SK-N-DZ (cell line): ENCODE results near the gene RPLP1. TPM values are rescaled to one million over a fixed set of nuclear protein-coding genes. Genes with fewer than 3 reads are reported as not detected.

Source experiments
- DNase-seq: peaks from one replicate; pipeline ENCODE4 v3.0.0-alpha.2; 2015; ENCODE audit warnings: low spot score
- polyA plus RNA-seq, 2 experiments: library from polyadenylated mRNA; depleted of rRNA; stranded (reverse); fragments of >200 nt; gene quantifications; 2 replicates each; pipeline ENCODE4 v1.2.3, GENCODE V29; 2014

The RPLP1 gene
- 308 and 321 TPM in 2 replicates for polyA plus RNA-seq (2014; cell fraction: cytosol; rRNA removed)
- polyA plus RNA-seq (2014; cell fraction: nucleus; rRNA removed), result 179 and 197 TPM in 2 replicates

DNA sequence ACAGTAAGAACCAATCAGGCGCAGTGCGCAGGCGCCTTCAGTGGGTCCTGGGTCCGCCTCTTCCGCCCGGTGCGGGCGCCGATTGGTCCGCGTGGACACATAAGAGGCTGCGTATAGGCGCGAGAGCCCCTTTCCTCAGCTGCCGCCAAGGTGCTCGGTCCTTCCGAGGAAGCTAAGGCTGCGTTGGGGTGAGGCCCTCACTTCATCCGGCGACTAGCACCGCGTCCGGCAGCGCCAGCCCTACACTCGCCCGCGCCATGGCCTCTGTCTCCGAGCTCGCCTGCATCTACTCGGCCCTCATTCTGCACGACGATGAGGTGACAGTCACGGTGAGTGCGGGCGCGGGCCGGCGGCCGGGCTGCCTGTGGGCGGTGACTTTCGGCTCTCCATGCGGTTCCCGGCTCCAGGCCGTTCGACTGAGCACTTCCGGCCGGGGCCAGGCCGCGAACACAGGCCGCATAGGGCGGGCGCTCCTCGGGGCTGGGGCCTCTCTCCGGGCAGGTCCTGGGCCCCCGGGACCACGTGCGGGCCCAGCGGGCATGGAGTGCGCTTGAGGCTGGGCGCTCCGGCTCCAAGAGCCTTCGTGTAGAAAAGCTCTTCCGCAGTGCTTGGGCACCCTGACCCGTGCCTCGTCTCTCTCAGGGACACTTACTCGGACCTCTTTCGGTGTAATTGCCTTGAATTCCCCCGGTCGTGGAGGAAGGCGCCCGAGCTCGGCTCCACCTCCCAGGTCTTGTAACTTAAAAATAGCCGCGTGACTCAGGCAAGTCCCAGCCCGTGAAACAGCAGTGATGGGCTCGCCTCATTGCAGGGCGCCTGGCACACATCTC is at the start of gene RPLP1:
RPLP1 (plus strand) TSS at position 127 of the 830 bp plus-strand sequence; CDS start at position 258, 131 bp downstream.
- DNase-seq, result peak; percentile 95

DNA sequence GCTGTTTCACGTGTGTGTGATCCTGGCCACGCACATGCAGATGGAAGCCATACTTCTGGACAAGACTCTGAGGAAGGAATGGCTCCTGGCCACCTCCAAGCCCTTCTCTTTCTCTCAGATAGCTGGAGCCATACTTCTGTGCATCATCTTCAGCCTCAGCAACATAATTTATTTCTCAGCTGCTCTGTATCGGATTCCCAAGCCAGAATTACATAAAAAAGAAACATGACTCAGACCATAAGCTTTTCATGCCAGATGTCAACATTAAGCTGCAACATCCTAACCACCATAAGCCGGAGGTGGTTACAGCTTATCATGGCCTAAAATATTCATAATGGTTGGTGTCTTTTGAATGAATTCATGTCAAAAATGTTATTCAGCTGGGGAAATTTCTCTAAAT is 49.0 kb upstream of the RPLP1 start:
- DNase-seq, result no peak

DNA sequence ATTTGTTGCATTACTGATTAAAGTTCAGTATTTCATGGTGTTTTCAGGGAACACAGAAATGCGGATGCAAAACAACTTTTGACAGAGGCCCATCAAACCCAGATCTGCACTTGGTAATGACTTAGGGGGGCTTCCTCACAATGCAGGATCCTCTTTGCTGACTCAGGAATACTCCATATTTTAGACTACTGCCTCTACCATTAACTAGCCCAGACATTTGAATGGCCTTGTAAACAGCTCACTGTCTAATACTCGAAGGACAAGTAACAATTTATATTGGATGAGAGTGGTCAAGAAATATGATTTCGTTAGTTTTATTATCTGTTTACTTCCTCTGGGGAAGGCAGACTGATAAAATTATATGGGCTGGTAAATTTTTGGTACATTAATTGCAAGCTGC is 47.5 kb upstream of the RPLP1 start:
- DNase-seq, result no peak

DNA sequence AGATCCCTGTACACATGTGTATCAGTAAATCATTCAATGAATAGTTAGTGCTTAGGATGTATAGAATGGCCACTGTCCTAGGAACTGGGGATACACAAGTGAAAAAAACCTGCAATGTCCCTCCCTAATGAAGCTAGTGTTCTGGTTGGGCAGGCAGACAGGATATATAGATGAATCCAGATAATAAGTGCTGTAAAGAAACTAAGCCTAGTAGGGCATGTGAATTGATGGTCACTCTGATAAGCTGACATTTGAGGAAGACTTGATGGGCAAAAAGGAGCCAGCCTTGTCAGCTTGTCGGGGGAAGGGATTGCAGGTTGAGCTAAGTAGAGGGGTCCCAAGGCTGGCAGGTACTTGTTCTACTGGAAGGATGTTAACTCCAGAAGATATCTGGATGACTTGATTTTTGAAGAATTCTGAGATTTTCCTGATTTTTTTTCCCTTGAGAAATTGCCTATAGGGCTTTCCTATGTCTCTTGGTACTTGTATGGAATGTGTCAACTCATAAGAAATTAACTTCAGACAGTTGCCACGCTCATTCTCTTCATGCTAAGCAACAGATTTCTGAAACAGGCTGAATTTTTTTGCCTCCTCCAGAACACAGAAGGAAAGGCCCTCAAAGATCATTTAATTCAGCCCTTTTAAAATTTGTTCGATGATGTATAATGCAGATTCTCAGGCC is 44.8 kb upstream of the RPLP1 start:
- peak; percentile 71 for DNase-seq

DNA sequence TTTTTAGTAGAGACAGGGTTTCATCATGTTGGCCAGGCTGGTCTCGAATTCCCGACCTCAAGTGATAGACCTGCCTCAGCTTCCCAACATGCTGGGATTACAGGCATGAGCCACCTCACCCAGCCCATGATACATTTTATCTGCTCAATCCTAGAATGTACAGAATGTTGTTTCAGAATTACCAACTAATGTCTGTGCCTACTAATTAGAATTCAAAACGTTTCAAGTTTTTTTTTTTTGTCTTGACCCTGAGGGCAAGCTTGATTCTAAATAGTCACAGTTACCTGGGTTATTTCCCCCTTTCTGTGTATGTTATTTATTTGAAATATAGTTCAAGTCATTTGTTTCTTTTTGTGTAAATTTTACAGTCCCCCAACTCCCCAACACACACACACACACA is 43.8 kb upstream of the RPLP1 start:
- DNase-seq, result no peak

DNA sequence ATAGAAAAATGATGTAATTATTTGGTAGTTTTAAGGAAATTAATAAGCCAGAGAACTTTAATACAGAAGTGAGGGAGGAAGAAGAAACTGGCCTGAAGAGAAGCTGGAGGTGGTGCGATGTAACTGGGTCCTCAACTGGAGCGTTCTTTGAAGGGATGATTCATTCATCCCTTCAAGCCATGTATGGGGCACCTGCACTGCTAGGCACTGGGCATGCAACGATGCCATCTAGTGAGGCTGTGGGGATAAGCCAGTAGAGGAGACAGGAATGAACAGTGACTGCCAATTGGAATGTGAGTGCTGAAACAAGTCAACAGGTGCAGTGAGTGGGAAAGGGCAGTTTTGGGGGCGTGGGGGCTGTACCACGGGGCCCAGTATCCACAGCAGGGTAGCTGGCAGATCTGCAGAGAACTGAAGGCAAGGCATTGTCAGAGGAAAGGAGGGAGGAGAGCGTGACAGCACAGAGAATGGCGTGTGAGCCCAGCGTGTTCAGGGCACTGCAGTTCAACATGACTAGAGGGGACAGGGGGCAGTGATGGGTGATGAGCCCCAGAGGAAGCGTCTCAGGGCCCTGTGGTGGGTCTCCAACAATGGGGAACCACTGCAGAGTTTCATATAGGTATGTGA is 42.3 kb upstream of the RPLP1 start:
- DNase-seq, result no peak

DNA sequence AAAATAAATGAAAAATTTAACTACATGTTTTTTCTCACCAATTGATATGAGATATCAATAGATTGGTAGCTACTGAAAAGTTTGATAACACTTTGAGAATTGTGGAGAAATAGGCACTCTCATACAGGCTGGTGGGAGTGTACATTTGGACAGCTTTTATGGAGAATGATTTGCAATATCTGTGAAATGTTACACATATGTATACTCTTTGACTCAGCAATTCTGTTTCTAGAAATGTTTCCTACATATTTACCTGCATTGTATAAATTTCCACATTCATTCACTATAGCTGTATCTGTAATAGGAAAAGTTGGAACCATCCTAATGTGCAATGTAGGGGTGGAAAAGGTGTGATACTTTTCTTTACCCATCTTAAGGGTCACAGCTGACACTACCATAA is 40.3 kb upstream of the RPLP1 start:
- no peak for DNase-seq

DNA sequence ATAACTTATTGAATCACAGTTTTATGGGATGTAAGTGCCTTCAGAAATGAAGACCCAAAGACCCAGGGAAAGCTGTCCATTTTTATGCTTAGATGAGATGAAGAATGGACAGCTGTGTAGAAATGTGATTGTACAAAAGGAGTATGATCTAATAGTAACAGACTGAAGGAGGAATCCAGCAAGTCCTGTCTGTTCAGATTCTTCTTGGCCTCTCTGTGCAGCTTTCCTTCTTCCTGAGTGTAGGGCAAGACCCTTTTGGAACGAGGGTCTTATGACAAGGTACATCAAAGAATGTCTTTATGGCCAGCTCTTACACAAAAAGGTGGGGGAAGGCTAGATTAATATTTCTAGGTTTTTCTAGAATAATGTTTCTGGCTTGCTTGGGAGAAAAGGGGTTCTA is 39.9 kb upstream of the RPLP1 start:
- DNase-seq, result no peak

DNA sequence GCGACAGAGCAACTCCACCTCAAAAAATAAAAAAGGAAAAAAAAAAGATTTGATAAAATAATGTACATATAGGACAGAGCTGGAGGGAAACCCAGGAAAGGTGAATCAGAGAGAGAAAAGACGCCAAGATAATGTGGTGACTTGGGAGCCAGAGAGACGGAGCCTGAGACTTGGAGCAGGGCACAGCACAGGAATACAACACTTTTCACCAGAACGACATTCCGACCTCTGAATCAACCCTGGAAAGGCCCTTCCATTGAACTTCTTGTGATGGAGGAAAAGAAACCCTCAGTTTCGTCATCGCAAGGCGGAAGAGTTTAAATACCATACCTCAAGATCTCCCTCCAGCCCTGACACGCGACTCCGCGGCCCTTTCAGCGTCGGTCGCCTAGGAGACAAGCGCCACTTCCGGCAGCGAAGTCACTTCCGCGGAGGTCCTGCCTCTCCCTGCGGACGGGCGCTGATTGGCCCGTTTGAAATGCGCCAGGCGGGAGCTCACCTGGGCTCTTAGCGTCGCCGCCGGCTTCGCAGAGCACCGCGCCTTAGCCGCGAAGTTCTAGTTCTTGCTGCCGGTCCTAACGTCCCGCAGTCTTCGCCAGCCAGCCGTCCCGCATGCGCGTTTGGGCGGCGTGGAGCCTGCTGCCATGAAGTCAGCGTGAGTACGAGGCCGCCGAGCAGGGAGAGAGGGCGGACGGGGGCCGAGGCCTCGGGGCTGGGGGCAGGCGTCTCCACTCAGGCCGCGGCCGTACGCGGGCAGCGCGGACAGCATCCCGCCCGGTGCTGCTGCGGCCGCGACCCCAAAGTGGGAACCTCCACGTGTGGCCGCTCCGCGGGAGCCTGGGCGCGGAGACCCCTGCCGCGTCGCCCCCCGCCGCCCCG is 38.6 kb upstream of the RPLP1 start, which contains the start of gene KIF23:
KIF23 (plus strand) TSS at position 528 of the 879 bp plus-strand sequence; CDS start at position 645, 117 bp downstream.
- peak; percentile 94 for DNase-seq

DNA sequence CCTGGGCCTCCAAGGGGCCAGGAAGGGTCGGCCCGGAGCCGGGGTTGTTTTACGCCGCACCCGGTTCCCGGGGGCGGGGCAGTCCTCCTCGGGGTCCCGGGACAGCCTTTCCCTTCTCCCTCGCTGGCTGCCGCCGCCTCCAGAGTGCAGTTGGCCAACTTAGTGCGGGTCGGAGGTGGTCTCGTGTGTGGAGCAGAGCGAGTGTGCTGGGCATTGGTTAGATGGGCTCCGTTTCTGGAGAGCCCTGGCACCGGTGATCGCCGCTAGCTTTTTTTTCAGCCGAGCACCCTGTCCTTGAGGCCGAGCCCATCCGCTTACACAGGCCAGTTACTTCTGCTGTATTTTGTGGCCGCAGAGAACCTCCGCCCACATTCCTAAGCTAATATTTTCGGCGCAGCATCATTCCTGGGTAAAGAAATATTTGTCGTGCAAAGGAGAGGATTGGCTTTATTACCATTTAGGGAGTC is 37.9 kb upstream of the RPLP1 start:
- peak; percentile 32 for DNase-seq

DNA sequence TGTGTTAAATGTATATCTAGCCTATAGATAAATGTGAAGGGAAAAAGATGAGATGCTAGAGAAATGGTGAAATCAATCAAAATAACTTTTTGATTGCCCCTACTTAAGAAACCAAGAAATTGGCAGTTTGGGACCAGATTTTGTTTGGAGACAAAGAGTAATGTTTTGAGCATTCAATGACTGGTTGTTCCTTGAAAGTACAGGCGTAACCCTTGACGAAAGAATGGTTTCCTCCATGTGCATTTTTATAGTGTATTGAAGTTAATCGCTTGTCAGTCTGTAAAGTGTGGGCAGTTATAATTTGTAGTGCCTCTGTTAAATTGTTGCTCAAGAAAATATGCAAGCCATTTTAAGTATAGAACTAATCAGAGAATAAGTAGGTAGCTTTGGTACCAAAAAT is 37.2 kb upstream of the RPLP1 start:
- no peak for DNase-seq

DNA sequence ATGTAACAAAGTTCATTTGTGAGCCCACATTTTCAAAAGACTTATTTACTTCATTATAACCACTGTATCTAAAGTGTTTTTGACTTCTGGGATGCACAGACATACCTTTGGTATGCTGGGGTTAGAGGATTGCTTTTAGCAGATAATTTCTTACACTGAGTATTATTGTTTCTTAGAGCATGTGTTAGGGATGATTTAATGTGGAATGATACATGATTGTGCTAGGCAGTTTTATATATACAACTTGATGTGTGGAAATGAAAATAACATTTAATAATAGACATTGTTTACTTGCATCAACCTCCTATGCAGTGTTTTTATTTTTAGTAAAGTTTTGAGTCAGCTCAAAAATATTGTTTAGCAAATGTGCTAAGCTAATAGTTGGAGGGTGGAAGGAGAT is 35.0 kb upstream of the RPLP1 start:
- DNase-seq, result no peak

DNA sequence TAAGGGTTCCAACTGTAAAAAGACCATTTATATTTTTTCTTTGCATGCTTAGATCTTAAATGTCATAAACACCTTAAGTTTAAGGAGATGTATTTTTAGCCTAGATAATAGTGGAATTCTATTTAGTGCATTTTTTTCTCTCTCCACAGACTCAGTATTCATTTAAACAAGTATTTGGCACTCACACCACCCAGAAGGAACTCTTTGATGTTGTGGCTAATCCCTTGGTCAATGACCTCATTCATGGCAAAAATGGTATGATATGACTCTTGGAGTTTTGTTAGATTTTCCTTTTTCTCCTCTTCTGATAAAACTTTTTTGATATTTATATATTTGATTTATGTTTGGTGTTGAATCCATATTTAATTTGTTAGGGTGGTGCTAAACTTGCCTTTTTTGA is 31.1 kb upstream of the RPLP1 start:
- no peak for DNase-seq

DNA sequence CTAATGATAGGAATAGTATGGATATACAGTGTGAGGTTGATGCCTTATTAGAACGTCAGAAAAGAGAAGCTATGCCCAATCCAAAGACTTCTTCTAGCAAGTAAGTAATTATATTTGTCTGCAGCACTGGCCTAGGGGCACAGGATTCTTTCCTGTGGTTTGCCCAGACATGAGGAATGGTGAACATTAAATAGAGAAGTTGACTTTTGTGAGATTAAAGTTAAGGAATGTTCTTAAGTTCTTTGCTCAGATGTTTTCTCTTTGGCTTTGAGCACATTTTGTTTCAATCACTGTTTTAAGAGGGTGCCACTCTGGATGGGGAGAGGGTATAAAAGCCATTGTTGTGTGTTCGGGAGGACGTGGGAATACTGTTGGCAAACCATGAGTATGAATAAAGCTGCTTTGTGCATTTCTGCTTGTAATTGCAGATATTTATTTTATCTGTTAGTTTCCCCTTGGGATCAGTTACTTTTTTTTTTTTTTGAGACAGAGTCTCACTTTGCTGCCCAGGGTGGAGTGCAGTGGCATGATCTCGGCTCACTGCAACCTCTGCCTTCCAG is 30.2 kb upstream of the RPLP1 start:
- no peak for DNase-seq

DNA sequence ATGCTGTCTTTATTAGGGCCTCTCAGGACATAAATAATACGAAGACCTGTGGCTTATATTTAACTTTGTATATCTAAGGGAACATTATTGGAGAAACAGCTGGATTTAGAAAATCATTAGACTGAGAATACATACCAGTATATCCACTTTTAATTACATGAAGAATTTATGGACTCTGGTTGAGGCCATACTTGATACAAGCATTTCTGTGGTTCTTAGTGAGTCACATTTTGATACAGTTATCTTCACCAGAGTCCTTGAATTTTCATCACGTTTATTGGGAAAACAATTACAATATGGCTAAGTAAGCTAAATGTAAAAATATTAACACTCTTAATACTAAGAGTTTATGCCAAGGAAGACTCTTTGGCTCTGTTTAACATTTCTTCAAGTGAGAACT is 28.6 kb upstream of the RPLP1 start:
- no peak for DNase-seq

DNA sequence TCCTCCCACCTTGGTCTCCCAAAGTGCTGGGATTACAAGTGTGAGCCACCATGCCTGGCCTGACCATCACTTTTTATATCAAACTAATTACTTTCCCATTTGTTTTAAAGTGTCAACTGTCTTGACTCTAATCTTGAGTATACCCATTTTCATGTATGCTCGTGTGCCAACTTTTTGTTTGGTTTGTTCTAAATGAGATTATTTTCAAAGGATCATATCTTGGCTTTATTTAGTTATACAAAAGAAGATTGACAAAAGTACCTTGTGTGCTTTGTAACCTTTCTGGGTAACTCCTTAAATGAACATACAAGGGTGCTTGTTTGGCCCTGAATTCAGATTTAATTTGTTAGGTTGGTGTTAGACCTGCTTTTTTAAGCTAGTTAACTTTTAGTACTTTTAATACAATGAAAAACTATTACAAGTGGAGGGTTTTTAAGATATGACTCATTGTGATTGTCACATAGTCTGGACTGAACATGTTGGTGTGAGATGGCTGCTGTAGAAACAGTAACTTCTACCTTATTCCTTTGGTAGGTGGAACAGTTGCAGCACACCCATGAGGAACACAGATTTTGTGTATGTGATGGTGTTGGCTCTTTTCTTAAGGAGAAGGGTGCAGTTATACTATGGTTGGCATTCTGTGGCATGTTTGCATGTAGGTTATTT is 27.7 kb upstream of the RPLP1 start:
- no peak for DNase-seq

DNA sequence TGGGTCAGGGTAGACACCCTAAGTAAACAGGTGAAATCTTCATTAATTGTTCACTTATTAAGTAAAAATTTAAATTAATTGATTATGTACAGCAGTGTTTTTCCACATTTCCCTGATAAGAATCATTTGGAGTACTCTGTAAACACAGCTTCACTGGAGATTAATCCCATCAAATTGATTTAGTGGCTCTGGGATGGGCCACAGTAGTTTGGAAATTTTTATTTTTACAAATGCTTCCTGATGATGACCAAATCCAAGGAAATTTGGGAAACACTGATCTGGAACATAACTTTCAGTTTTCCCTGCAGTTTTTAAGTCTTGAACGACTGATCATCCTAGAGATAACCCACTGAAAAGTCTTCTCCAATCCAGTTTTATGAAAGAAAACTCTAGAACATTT is 18.8 kb upstream of the RPLP1 start:
- DNase-seq, result no peak

DNA sequence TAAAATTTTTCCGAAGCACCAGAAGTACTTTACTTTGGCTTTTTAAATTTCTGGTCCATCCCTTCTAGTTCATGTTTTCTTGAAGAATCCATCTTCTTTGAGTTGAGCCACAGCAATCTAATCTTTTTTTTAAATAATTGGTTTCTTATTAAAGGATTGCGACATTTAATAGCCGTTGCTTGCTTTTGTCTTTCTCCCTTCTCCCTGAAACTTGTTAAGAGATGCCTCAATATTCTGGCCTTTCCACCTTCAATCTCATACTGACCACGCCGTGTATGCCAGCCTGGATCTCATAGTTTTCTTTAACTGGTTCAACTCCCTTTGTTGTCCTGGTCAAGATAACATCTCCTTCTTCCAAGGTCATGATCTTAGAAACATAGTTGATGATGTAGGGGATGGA is 18.4 kb upstream of the RPLP1 start:
- DNase-seq, result no peak

DNA sequence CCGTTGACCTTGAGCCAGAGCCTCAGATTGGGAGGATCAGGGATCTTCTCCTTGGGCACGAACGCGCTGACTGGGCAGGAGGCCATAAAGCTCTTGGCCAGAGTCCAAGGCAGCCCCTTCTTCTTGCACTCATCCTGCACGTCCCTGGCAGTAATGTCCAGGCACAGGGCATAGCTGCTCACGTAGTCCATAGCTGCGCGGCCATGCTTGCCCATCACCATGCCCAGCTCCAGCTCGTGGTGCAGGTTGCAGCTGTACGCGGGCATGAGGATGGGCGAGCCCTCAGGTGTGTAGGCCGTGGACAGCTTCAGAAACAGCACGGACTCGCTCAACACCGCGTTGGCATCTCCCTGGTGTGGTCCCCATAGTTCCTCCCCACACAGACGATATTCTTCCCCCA is 17.9 kb upstream of the RPLP1 start:
- DNase-seq, result no peak

DNA sequence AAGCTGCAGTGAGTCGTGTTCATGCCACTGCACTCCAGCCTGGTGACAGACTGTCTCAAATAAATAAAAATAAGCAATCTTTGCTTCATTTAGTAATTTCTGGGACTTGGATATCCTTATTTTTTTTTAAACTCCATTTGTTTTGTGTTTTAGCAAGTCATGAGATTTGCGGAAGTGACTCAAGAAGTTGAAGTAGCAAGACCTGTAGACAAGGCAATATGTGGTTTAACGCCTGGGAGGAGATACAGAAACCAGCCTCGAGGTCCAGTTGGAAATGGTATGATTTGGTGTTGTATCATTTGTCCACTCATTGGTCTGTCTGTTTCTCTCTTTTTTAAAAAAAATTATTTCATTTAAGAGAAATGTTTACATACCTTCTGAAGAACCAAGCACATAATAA is 16.6 kb upstream of the RPLP1 start:
- no peak for DNase-seq
